Suprapubic skin (tissue), 4 donors: Measurements from ENCODE around the gene EPS15. TPM values are rescaled to one million over a fixed set of nuclear protein-coding genes. Genes with fewer than 3 reads are reported as not detected.
"Not testable (repeated sequence)": the region's sequence is repeated elsewhere in the genome, so short reads cannot be mapped to it uniquely, and the experiment has no call there.

ENCODE experiments used
- DNase-seq, 2 donors: peaks; one replicate each; pipeline ENCODE4 v3.0.0-alpha.2; 2019; ENCODE audit warnings: low spot score in 2 of 2
- H3K27ac ChIP-seq: fragments of 200-600 bp; sonication (generic); one replicate; pipeline ENCODE4 v1.5.1; 2019
- H3K27me3 ChIP-seq: fragments of 200-600 bp; sonication (generic); one replicate; pipeline ENCODE4 v1.5.1; 2019
- H3K36me3 ChIP-seq: fragments of 200-600 bp; sonication (generic); one replicate; pipeline ENCODE4 v1.5.1; 2019
- H3K4me1 ChIP-seq: fragments of 200-600 bp; sonication (generic); one replicate; pipeline ENCODE4 v1.5.1; 2019
- H3K4me3 ChIP-seq: fragments of 200-600 bp; sonication (generic); one replicate; pipeline ENCODE4 v1.5.1; 2019; ENCODE audit warnings: mild to moderate bottlenecking
- H3K9me3 ChIP-seq: fragments of 200-600 bp; sonication (generic); one replicate; pipeline ENCODE4 v1.5.1; 2019
- CTCF ChIP-seq, 2 donors: fragments of 200-600 bp in 1 of 2; fragments of 450-650 bp in 1 of 2; sonication (generic) in 1 of 2; IDR thresholded peaks; one replicate each; pipeline ENCODE4 v1.5.1; 2016 to 2019; ENCODE audit warnings: antibody characterized with exemption in 2 of 2, mild to moderate bottlenecking in 1 of 2, moderate library complexity in 1 of 2
- EP300 ChIP-seq: sonication (generic); formaldehyde crosslinking; IDR thresholded peaks from one replicate; pipeline ENCODE4 v1.6.1; 2017; ENCODE audit warnings: antibody characterized with exemption
- POLR2A ChIP-seq, 2 donors: fragments of 450-650 bp; IDR thresholded peaks; one replicate each; pipeline ENCODE4 v1.6.1; 2017; ENCODE audit warnings: antibody characterized with exemption in 2 of 2, mild to moderate bottlenecking in 2 of 2, moderate library complexity in 2 of 2
- POLR2AphosphoS5 ChIP-seq, 3 donors: sonication (generic); formaldehyde crosslinking; IDR thresholded peaks; one replicate each; pipeline ENCODE4 v1.6.1; 2017; ENCODE audit warnings: antibody characterized with exemption in 3 of 3
- WGBS: methylation state at CpG from one replicate; pipeline ENCODE4 v1.1.5; 2018; 5-methylcytosine and 5-hydroxymethylcytosine counted together
- total RNA-seq, 4 donors: library from RNA; depleted of rRNA; stranded (reverse); fragments of >200 nt; gene quantifications; one replicate each; pipeline ENCODE4 v1.1.0, GENCODE V29; 2016

Gene EPS15
- total RNA-seq, 4 donors from 2014 or later = 57.1 to 127 (median 81.5) TPM

- TF ChIP-seq POLR2AphosphoS5 (IDR thresholded peaks at IDR 0.05) (no peak), CTCF (IDR thresholded peaks at IDR 0.05) (no peak), POLR2A (IDR thresholded peaks at IDR 0.05) (no peak), EP300 (no peak)
- no peak for DNase-seq
Observed at GRCh38 chr1:51453010-51453409, 66.1 kb downstream of the EPS15 start.

GRCh38 chr1:51448844-51449454 is 70.1 kb downstream of the EPS15 start:
- H3K27ac ChIP-seq, H3K9me3 ChIP-seq, H3K4me1 ChIP-seq, H3K4me3 ChIP-seq, H3K27me3 ChIP-seq, DNase-seq: not testable (repeated sequence)
- 100% methylated on average over 1 of the region's 1 CpG for WGBS
- H3K36me3 ChIP-seq = peaks cover 36% of the 10 kb centered on the region

More at GRCh38 chr1:51453010-51453409, 66.1 kb downstream of the EPS15 start:
- Histone ChIP-seq H3K27ac (no peak overlapping the region), H3K4me3 (no peak overlapping the region), H3K36me3 (peaks cover 19% of the 10 kb centered on the region), H3K4me1 (peaks cover 4% of the 10 kb centered on the region), H3K27me3 (no peaks in the 10 kb centered on the region), H3K9me3 (no peaks in the 10 kb centered on the region)
- 59% methylated on average over 2 of the region's 2 CpGs for WGBS

- Histone ChIP-seq H3K36me3 (peaks cover 39% of the 10 kb centered on the region), H3K9me3 (no peaks in the 10 kb centered on the region), H3K4me3 (no peak overlapping the region), H3K4me1 (peaks cover 2% of the 10 kb centered on the region), H3K27me3 (no peaks in the 10 kb centered on the region), H3K27ac (no peak overlapping the region)
- no peak for DNase-seq
- WGBS = 77% methylated on average over 2 of the region's 2 CpGs
- TF ChIP-seq POLR2AphosphoS5 (IDR thresholded peaks at IDR 0.05) (no peak), EP300 (no peak), CTCF (IDR thresholded peaks at IDR 0.05) (no peak), POLR2A (IDR thresholded peaks at IDR 0.05) (no peak)
Observed at GRCh38 chr1:51445351-51446090, 73.5 kb downstream of the EPS15 start.

GRCh38 chr1:51444534-51445192 is 74.4 kb downstream of the EPS15 start:
- WGBS = 83% methylated on average over 3 of the region's 3 CpGs
- H3K9me3 ChIP-seq = no peaks in the 10 kb centered on the region
- TF ChIP-seq EP300 = no peak
- no peak for TF ChIP-seq CTCF (IDR thresholded peaks at IDR 0.05)
- TF ChIP-seq POLR2A (IDR thresholded peaks at IDR 0.05) = no peak
- TF ChIP-seq POLR2AphosphoS5 (IDR thresholded peaks at IDR 0.05) = no peak
- H3K4me1 ChIP-seq = peaks cover 2% of the 10 kb centered on the region
- H3K36me3 ChIP-seq = peaks cover 34% of the 10 kb centered on the region
- no peak overlapping the region for H3K4me3 ChIP-seq
- H3K27ac ChIP-seq = no peak overlapping the region
- H3K27me3 ChIP-seq = no peaks in the 10 kb centered on the region
- DNase-seq = no peak

GRCh38 chr1:51444096-51444495 is 75.0 kb downstream of the EPS15 start:
- WGBS = 86% methylated on average over 1 of the region's 1 CpG
- Histone ChIP-seq H3K27me3 (no peaks in the 10 kb centered on the region), H3K4me1 (peaks cover 2% of the 10 kb centered on the region), H3K27ac (no peak overlapping the region), H3K36me3 (peaks cover 35% of the 10 kb centered on the region), H3K9me3 (no peaks in the 10 kb centered on the region), H3K4me3 (no peak overlapping the region)
- TF ChIP-seq POLR2A (IDR thresholded peaks at IDR 0.05) = no peak
- DNase-seq = no peak

- TF ChIP-seq POLR2A (IDR thresholded peaks at IDR 0.05) (no peak), CTCF (IDR thresholded peaks at IDR 0.05) (no peak), EP300 (no peak), POLR2AphosphoS5 (IDR thresholded peaks at IDR 0.05) (no peak)
- no peak overlapping the region for H3K4me3 ChIP-seq
- H3K9me3 ChIP-seq = no peaks in the 10 kb centered on the region
- H3K27me3 ChIP-seq = no peaks in the 10 kb centered on the region
- peaks cover 40% of the 10 kb centered on the region for H3K36me3 ChIP-seq
- H3K4me1 ChIP-seq = peaks cover 2% of the 10 kb centered on the region
- no peak overlapping the region for H3K27ac ChIP-seq
- no peak for DNase-seq
- 97% methylated on average over 5 of the region's 5 CpGs for WGBS
Observed at GRCh38 chr1:51443555-51443954, 75.5 kb downstream of the EPS15 start.
